Osteoblast (primary cell): Measurements from ENCODE around the gene SV2B. TPM values are rescaled to one million over a fixed set of nuclear protein-coding genes. Genes with fewer than 3 reads are reported as not detected.

Source experiments
- DNase-seq: peaks from one replicate; pipeline ENCODE4 v3.0.0; 2011; ENCODE audit warnings: low spot score, mixed read lengths; ENCODE audit not compliant: insufficient read length; ENCODE audit errors: missing footprints
- H2AFZ ChIP-seq: 2 replicates; pipeline ENCODE4 v1.6.0; 2011; ENCODE audit warnings: mild to moderate bottlenecking, low read length
- H3K27ac ChIP-seq: 2 replicates; pipeline ENCODE4 v1.5.1; 2011; ENCODE audit warnings: mild to moderate bottlenecking, low read depth, low read length, moderate library complexity
- H3K27me3 ChIP-seq: 2 replicates; pipeline ENCODE4 v1.6.0; 2012; ENCODE audit warnings: mild to moderate bottlenecking, control low read depth, inconsistent platforms, low read length, moderate library complexity; ENCODE audit not compliant: insufficient read depth
- H3K36me3 ChIP-seq: 2 replicates; pipeline ENCODE4 v1.5.1; 2011; ENCODE audit warnings: mild to moderate bottlenecking, low read length, control low read depth, moderate library complexity; ENCODE audit not compliant: insufficient read depth
- H3K4me1 ChIP-seq: 2 replicates; pipeline ENCODE4 v1.5.1; 2011; ENCODE audit warnings: mild to moderate bottlenecking, low read length, control low read depth, moderate library complexity; ENCODE audit not compliant: insufficient read depth
- H3K4me2 ChIP-seq: 2 replicates; pipeline ENCODE4 v1.6.0; 2011; ENCODE audit warnings: mild to moderate bottlenecking, low read length; ENCODE audit not compliant: insufficient read depth
- H3K4me3 ChIP-seq: fragments of 200-600 bp; sonication (generic); 3 replicates; pipeline ENCODE4 v1.5.1; 2012; ENCODE audit warnings: mild to moderate bottlenecking, low read length, inconsistent platforms; ENCODE audit not compliant: insufficient read depth
- H3K79me2 ChIP-seq: 2 replicates; pipeline ENCODE4 v1.6.0; 2012; ENCODE audit warnings: mild to moderate bottlenecking, low read length, control low read depth, inconsistent platforms; ENCODE audit not compliant: insufficient read depth
- H3K9me3 ChIP-seq: 2 replicates; pipeline ENCODE4 v1.5.1; 2011; ENCODE audit warnings: low read depth, low read length, control low read depth
- H4K20me1 ChIP-seq: 2 replicates; pipeline ENCODE4 v1.6.0; 2012; ENCODE audit warnings: mild to moderate bottlenecking, low read length, control low read depth; ENCODE audit not compliant: insufficient read depth
- CTCF ChIP-seq: IDR thresholded peaks from 2 replicates; pipeline ENCODE4 v1.5.1; 2011; ENCODE audit warnings: mild to moderate bottlenecking, low read depth, low read length, moderate library complexity; ENCODE audit errors: extremely low read depth
- total RNA-seq: library from RNA; depleted of rRNA; stranded (reverse); fragments of >200 nt; gene quantifications from 2 replicates; pipeline ENCODE4 v1.2.3, GENCODE V29; 2012

Gene SV2B
- total RNA-seq, 1 donor: not detected

DNA sequence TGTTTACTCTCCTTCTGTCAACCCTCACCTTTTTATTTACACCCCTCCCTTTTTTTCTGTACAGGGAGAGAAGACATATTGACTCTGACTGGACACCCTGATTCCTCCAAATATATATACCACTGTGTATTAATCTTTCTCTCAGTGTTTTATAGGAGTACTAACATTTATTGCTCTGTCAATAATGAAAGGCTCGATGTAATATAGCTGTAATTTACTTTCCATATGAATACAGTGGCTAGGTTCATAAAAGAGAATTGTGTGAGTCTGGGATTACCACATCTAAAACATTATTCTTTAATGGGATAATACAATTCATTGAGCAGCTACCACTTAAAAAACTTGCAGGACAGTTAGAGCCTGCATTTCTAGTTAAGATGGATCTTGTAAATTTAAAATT is 194.3 kb downstream of the SV2B start:
- no peaks in the 10 kb centered on the region for H4K20me1 ChIP-seq
- no peak overlapping the region for H2AFZ ChIP-seq
- H3K9me3 ChIP-seq: no peaks in the 10 kb centered on the region
- H3K4me2 ChIP-seq: no peak overlapping the region
- H3K27me3 ChIP-seq: no peaks in the 10 kb centered on the region
- no peaks in the 10 kb centered on the region for H3K36me3 ChIP-seq
- no peak overlapping the region for H3K27ac ChIP-seq
- DNase-seq: no peak
- no peaks in the 10 kb centered on the region for H3K79me2 ChIP-seq
- no peaks in the 10 kb centered on the region for H3K4me1 ChIP-seq
- no peak overlapping the region for H3K4me3 ChIP-seq
- no peak for TF ChIP-seq CTCF

DNA sequence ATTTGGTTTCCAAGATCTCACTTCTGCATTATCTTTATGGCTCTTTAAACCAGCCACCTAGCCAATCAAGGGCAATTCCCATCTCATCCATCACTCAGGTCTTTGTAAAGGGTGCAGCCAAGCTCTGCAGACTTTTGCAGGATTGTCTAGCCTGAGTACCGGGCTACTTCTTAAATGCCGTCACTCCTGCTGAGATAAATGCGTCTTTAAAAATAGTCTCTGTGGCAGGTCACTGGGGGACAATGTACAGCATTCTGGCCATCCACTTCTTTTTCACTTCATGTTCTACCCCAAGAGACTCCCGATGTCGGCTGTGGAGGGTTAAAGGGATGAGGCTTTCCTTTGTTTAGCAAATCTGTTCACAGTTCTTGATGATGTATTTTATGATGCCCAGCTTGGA is 194.7 kb downstream of the SV2B start:
- no peak for DNase-seq
- H3K36me3 ChIP-seq: no peaks in the 10 kb centered on the region
- H3K9me3 ChIP-seq: no peaks in the 10 kb centered on the region
- H3K27ac ChIP-seq: no peak overlapping the region
- H3K4me1 ChIP-seq: no peaks in the 10 kb centered on the region
- H2AFZ ChIP-seq: no peak overlapping the region
- H3K4me3 ChIP-seq: no peak overlapping the region
- H4K20me1 ChIP-seq: no peaks in the 10 kb centered on the region
- no peak overlapping the region for H3K4me2 ChIP-seq
- H3K79me2 ChIP-seq: no peaks in the 10 kb centered on the region
- no peak for TF ChIP-seq CTCF
- H3K27me3 ChIP-seq: no peaks in the 10 kb centered on the region

GRCh38 chr15:91298101-91298500 is 198.0 kb downstream of the SV2B start:
- H3K27me3 ChIP-seq: no peaks in the 10 kb centered on the region
- H3K79me2 ChIP-seq: no peaks in the 10 kb centered on the region
- TF ChIP-seq CTCF: no peak
- DNase-seq: no peak
- no peaks in the 10 kb centered on the region for H3K4me1 ChIP-seq
- no peak overlapping the region for H3K27ac ChIP-seq
- H3K4me3 ChIP-seq: no peak overlapping the region
- H4K20me1 ChIP-seq: no peaks in the 10 kb centered on the region
- no peaks in the 10 kb centered on the region for H3K36me3 ChIP-seq
- H3K4me2 ChIP-seq: no peak overlapping the region
- H2AFZ ChIP-seq: no peak overlapping the region
- no peaks in the 10 kb centered on the region for H3K9me3 ChIP-seq

DNA sequence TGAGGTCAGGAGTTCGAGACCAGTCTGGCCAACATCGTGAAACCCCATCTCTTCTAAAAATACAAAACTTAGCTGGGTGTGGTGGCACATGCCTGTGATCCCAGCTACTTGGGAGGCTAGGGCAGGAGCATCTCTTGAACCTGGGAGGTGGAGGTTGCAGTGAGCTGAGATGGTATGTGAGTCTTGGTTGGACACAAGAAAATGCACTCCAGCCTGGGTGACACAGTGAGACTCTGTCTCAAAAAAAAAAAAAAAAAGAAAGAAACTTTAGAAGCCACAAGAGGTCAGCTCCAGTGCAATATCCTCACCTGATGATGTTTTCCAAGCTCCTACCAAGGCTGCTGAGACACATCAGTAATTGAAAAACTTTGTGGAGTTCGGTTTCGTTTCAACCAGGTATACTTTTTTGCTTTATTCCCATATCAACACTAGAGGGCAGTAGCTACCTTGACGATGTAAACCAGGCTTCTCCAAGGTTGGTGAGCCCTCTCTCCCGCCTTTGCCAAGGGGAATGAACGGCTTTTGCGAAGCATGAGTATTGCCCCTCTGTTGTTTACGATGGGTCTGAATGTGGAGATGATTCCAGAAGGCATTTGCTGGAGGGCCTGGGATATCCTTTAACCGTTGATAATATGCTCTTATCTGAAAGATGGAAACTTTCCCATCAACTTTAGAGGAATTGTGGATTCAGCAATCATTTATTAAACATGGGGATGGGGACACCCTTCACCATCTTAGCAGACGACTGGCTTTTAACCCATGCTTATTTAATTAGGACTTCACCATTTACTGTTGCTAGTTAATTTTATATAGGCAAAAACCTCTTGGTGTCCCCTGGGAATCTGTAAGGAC is 202.8 kb downstream of the SV2B start:
- H3K4me3 ChIP-seq: no peak overlapping the region
- TF ChIP-seq CTCF: peak; percentile 74
- H3K27me3 ChIP-seq: peaks cover 33% of the 10 kb centered on the region
- no peaks in the 10 kb centered on the region for H3K4me1 ChIP-seq
- H3K4me2 ChIP-seq: peak overlapping the region; percentile 53
- peak; percentile 83 for DNase-seq
- no peak overlapping the region for H2AFZ ChIP-seq
- no peaks in the 10 kb centered on the region for H3K36me3 ChIP-seq
- H3K9me3 ChIP-seq: no peaks in the 10 kb centered on the region
- no peak overlapping the region for H3K27ac ChIP-seq
- no peaks in the 10 kb centered on the region for H3K79me2 ChIP-seq
- no peaks in the 10 kb centered on the region for H4K20me1 ChIP-seq
